GM19351 (cell line): Measurements from ENCODE around the gene SERGEF.

Experiments used
- ATAC-seq: cut with Tn5 transposase; IDR thresholded peaks from one replicate; pipeline ENCODE4 v1.9.1; 2021; ENCODE audit warnings: mild to moderate bottlenecking, moderate library complexity; ENCODE audit not compliant: unreplicated experiment

Gene SERGEF

DNA sequence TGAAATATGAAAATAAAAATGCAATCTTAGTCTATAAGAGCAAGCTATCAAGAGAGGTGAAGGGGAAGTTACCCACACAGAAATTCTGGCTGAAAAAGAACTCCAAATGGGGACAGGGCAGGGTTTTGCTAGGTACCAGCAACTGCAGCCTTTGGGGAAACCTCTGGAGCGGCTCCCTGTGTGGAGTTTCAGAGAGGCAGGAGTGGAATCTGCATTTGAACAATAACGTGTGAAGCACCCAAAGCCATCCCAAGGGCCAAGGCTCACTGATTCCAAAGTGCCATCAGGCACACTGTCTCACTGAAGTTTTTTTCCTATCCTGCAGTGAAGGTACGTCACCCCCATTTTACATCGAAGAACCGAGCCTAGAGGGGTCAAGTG is 190.5 kb downstream of the SERGEF start:
- ATAC-seq, result no peak

GRCh38 chr11:17821648-17822400 is 191.0 kb downstream of the SERGEF start:
- no peak for ATAC-seq

DNA sequence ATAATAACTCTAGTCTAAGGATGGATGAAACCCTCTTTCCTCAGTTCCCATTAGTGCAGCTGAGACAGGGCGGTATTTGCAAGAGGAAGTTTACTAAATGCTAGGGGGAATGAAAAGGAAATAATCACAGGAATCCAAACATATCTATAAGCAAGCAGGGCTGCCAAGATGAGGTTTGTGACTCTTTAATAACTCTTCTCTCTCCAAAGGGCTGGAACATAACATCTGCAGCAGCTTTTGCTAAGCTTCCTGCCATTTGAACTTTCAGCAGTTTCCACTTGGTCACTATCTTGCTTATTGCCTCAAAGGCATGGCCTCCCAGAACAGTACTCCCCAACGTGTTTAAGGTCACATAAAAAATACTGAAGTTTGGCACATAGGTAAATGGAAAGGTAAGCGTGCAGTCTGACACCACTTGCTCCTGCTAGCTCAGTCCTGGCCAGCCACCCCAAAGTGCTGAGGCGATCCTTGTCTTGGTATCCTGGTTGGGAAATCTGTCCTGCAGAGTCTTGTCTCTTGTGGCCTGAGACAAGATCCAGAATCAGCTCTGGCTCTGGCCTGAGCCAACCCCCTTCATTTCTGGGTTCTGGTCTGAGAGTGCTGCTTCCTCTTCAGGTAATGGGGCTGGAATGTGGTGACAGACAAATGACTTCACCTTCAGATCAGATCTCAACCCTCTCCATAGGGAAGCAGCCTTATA is 196.5 kb downstream of the SERGEF start:
- ATAC-seq, result no peak

- no peak for ATAC-seq
Observed at GRCh38 chr11:17814546-17814945, 198.3 kb downstream of the SERGEF start.

DNA sequence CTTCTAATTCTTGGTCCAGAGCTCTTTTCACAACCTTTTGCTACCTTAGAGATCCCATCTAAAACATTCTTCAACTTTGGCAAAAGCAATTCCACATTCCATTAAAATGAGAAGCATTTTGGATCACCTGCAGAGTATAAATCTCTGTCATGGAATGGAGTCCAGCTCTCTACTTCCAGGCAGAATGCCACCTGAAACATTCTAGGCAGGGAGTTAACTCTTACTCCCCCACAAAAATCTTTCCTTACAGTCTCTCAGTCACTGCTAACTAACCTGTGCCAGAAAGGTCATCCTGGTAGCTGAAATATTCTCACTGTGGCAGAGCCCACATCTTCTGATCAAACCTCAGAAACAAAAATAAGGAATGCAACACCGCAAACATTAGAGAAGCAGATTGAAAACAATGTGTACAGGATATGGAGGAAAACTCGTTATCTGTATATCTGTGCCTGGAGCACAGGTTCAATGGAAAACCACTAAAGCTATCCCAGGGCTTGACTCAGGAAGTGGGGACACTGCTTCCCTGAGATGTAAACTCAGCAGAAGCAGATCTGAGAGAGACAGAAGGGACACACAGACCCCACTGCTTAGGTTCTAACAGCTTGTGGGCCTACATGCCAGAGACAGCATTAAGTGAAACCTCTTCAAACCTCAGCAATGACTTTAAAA is 199.3 kb downstream of the SERGEF start:
- no peak for ATAC-seq

- ATAC-seq, result no peak
Observed at GRCh38 chr11:17812865-17813187, 200.0 kb downstream of the SERGEF start.

- no peak for ATAC-seq
Observed at GRCh38 chr11:17812091-17812864, 200.6 kb downstream of the SERGEF start.

GRCh38 chr11:17811352-17811751 is 201.5 kb downstream of the SERGEF start:
- ATAC-seq, result no peak

DNA sequence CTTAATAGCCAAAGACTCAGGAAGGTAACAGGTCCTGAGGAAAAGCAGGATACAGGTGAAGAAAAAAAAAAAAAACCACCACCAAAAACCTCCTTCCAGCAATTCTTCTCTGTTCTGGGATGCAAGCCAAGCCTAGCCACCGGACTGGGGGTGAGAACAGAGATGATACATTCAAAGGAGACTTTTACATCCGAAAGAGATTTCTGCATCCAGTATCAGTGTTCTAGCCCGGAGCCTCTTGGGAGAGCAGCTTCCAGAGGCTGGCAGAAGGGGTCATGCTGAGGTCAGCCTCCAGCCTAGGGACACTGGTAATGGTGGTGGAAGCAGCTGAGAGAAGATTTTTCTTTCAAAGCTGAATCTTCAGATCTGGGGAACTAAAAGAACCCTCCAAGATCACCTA is 202.1 kb downstream of the SERGEF start:
- no peak for ATAC-seq

GRCh38 chr11:17810041-17810440 is 202.8 kb downstream of the SERGEF start:
- no peak for ATAC-seq

- ATAC-seq, result no peak
Observed at GRCh38 chr11:17807034-17807433, 205.8 kb downstream of the SERGEF start.

- no peak for ATAC-seq
Observed at GRCh38 chr11:17805873-17806272, 207.0 kb downstream of the SERGEF start.

GRCh38 chr11:17805043-17805442 is 207.8 kb downstream of the SERGEF start:
- ATAC-seq, result no peak

GRCh38 chr11:17803754-17804334 is 209.0 kb downstream of the SERGEF start:
- no peak for ATAC-seq

DNA sequence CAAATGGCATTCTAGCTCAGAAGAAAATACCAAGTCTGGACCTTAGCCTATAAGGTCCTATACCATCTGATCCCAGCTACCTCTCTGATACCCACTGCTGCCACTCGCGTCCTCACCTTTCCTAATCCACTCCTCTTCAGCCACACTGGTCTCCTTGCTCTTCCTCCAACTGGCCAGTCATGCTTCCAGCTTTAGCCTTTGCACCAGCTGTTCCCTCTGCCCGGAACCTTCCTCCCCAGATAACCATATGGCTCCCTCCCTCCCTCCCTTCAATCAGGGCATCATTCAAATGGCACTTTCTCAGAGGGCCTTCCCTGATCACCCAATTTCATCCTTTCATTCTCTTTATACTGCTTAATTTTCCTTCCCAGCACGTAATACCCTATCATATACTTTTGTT is 210.4 kb downstream of the SERGEF start:
- no peak for ATAC-seq

DNA sequence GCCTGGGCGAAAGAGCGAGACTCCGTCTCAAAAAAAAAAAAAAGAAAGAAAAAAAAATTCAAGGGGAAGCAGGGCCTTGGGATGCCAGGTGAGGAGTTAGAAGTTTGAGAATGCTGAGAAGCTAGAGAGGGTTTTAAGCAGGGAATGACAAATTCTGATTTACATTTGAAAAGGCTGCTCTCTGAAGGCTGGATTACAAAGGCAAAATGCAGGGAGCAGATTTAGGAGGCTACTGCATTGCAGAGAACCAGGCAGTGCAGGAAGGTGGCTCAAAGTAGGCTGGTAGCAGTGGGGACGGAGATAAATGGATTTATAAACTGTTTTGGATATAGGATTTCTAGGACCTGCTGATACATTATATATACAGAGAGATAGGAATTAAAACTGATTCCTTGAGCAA is 211.7 kb downstream of the SERGEF start:
- no peak for ATAC-seq

- ATAC-seq, result no peak
Observed at GRCh38 chr11:17799147-17799546, 213.7 kb downstream of the SERGEF start.

DNA sequence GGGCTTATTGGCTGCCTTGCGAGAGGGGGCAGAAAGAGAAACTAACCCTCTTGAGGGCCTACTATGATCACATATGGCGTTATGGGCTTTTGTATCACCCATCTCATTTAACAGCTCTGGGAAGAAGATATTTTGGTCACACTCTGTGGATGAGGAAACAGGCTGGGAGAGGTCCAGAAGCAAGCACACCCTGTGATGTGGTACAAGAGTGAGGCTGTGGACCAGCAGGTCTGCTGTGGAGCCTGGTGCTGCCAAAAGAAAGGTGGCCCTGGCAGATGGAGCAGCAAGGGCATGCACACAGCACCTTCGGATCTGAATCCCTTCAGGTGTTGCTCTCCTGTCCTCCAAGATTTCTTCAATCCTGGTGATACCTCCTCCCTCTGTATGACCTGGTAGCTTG is 214.1 kb downstream of the SERGEF start:
- ATAC-seq, result no peak

GRCh38 chr11:17798253-17798652 is 214.6 kb downstream of the SERGEF start:
- no peak for ATAC-seq

DNA sequence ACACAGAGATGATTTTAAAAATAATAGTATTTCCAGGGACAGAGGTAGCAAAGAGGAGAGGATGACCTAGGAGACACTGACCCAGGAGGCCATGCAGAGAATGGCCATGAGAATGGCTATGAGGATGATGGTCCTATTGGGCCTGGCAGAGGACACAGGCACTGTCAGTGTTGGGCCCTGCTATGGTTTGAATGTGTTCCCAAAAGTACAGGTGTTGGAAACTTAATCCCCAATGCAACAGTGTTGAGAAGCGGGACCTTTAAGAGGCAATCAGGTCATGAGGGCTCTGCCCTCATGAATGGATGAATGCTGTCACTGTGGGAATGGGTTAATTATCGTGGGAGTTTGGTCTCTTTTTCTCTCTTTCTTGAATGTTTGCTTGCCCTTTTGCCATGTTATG is 216.7 kb downstream of the SERGEF start:
- no peak for ATAC-seq

DNA sequence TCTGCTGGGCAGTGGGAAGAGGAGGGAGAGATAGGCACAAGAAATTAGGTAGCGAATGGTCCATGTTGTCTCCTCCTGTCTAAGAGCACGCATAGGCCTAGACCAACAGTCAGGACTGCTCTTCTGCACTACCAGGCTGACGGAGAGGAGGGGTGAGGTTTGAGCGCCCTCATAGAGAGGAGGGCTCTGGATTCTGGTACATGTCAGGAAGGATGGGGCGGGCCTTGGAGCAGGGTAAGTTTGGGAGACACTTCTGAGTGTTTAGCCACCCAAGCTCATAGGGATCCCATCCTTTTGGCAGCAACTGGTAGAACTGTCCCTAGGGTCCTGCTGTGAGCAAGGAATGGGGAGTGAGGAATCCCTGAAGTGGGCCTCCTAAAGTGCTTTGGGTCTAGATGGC is 217.9 kb downstream of the SERGEF start:
- ATAC-seq, result no peak
